ENCODE results near the gene MTIF3. TPM values are rescaled to one million over a fixed set of nuclear protein-coding genes. Genes with fewer than 3 reads are reported as not detected.

MTIF3 gene
- total RNA-seq, 1 donor from 2014 or later, result 50.0 TPM

DNA sequence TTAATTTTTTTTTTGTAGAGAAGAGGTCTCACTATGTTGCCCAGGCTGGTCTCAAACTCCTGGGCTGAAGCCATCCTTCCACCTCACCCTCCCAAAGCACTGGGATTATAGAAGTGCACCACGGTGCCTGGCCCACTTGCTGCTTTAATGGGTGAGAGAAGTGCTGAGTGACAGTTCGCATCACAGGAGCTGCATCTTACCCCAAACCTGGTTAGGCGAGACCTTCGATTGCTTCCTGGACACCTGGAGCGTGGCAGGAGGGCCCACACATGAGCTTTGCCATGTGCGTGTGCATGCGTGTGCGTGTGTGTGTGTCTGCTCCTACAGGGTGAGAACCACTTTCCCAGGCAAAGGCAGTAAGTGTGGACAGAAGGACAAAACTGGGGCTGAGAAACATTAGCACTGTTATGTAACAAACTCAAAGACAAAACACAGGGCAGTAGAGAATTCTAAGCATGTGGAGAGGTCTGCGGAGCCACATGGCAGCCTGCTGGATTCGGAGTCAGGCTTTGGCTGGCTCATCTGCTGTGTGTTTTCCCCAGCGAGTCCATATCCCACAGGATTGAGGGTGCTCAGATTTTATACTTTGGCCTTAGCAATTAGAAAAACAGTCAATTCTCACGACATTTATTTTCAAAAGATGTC, 11.7 kb upstream of the MTIF3 start:
- no peak for DNase-seq (ENCODE audit: low read depth)
- no peak overlapping the region for H3K4me3 ChIP-seq (ENCODE audit: low read depth, low read length)
- TF ChIP-seq, protein P1, sequence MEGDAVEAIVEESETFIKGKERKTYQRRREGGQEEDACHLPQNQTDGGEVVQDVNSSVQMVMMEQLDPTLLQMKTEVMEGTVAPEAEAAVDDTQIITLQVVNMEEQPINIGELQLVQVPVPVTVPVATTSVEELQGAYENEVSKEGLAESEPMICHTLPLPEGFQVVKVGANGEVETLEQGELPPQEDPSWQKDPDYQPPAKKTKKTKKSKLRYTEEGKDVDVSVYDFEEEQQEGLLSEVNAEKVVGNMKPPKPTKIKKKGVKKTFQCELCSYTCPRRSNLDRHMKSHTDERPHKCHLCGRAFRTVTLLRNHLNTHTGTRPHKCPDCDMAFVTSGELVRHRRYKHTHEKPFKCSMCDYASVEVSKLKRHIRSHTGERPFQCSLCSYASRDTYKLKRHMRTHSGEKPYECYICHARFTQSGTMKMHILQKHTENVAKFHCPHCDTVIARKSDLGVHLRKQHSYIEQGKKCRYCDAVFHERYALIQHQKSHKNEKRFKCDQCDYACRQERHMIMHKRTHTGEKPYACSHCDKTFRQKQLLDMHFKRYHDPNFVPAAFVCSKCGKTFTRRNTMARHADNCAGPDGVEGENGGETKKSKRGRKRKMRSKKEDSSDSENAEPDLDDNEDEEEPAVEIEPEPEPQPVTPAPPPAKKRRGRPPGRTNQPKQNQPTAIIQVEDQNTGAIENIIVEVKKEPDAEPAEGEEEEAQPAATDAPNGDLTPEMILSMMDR (conservative IDR thresholded peaks at IDR 0.05; ENCODE audit: low read depth, low read length), result no peak

DNA sequence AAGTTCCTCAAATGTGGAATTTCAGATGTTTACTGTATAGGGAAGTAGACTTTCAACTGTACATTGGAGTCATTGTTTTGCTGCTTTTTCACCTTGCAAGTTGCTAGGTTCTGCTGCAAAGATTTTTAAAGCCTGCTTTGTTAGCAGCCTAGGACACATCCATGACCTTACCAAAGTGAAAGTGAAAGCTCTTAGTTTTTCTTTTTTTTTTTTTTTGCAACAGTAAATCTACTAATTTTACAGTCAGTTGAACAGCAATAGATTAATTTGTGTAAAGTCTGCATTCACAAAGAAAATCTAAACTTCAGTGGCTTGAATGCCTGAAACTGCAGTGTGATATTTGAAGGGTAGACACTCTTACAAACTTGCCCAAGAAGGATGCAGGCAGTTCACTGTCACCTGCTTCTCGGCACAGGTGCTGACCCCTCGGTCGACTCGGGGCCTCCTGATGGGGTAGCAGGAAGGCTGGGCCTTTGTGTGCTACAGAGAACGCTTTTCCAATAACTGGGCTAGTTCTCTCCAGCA, 5.0 kb upstream of the MTIF3 start:
- H3K4me3 ChIP-seq (ENCODE audit: low read depth, low read length), result peak overlapping the region; percentile 41
- no peak for DNase-seq (ENCODE audit: low read depth)
- TF ChIP-seq, protein P1 (conservative IDR thresholded peaks at IDR 0.05; ENCODE audit: low read depth, low read length), result no peak

DNA sequence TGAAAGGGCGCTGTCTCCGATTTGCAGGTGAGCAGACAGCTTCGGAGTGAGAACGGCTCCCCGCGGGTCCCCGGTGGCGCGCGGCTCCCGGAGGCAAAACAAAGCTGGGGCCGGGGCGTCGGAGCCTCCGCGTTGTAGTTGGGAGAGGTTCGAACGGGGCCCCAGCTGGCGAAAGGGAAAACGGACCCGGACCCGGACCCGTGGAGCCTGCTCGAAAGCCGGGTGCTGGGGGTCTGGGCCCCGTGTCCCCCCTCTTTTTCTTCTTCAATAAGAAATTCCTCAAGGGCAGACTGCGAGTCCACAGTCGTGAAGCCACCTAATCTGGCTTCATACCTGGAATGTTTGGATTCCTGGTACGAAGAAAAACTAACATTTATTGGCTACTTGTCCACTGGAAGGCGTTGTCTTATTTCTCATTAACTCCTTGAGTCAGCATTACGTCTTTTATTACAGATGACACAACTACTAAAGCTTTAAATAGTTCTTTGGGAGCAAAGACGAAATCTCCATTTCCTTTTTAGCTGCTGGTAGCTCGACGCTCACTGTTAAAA, 632 bp upstream of the MTIF3 start:
- peak overlapping the region; percentile 81 for H3K4me3 ChIP-seq (ENCODE audit: low read depth, low read length)
- TF ChIP-seq, protein P1 (conservative IDR thresholded peaks at IDR 0.05; ENCODE audit: low read depth, low read length), result no peak
- DNase-seq (ENCODE audit: low read depth), result peak; percentile 82

DNA sequence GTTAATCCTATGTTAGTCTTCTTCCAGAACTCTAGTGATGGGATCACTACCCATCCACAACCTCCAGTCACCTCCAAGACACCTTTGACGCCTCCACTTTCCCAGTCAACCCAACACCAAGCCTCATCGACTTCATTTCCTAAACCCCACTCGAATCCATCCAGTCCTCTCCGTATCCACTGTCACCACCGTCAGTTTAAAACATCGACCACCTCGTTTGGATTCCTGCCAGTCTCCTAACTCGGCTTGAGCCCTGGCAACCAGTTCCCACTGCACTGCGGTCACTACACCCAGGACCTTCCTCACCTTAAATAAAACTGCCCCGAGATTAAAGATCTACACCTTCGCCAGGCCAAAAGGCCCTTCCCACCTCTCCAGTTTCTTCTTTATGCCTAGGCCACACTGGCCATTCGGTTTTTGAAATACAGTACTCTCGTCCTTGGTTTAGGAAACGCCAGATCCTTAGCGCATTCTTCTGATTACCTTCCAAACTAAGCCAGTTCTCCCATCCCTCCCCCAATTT, 1.2 kb downstream of the MTIF3 start:
- no peak for DNase-seq (ENCODE audit: low read depth)
- TF ChIP-seq, protein P1 (conservative IDR thresholded peaks at IDR 0.05; ENCODE audit: low read depth, low read length), result no peak
- H3K4me3 ChIP-seq (ENCODE audit: low read depth, low read length), result peak overlapping the region; percentile 81

DNA sequence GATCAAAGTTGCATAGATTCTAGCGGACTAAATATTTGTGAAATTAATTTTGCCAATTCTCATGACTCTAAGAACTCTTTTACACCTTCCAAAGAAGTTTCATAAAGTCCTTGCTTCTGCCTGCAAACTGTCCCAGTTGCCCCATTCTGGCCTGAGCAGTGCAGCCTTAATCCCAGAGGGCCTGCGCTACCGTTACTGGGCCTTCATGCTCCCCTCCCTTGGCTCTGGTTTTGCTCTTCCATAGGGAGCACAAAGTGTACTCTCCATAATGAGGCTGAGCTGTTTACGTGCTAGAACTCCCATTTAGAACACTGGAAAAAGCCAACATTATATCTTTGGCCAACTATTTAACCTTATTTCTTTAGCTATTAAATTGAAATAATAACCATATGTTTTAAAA, 2.1 kb downstream of the MTIF3 start:
- H3K4me3 ChIP-seq (ENCODE audit: low read depth, low read length), result no peak overlapping the region
- DNase-seq (ENCODE audit: low read depth), result no peak
- TF ChIP-seq, protein P1 (conservative IDR thresholded peaks at IDR 0.05; ENCODE audit: low read depth, low read length), result no peak

DNA sequence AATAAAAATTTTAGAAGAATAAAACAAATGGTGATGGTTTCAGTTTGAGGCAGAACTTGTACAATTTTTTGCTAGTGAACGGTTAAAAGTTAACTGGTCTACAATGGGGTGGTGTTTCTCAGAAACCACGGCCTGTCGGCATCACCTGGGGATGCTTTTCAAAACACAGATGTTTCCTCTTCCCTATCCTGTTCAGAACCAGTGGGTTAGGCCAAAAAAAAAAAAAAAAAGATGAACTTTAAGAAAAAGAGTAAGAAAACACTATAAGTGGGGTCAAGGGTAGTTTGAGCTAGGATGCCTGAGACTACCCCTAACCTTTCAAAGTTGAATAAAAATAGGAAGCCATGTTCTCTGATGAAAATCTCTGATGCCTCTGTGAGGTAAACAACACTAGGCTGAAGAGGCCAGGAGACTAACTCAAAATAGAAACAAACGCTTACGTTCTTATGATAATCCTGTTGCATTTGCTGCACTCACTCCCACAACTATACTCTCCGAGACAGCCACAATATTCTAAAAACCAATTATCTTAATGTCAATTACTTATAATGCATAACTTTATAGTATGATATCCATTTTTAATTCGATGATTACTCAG, 3.3 kb downstream of the MTIF3 start:
- TF ChIP-seq, protein P1 (conservative IDR thresholded peaks at IDR 0.05; ENCODE audit: low read depth, low read length), result no peak

More for the DNA sequence above, 3.3 kb downstream of the MTIF3 start:
- DNase-seq (ENCODE audit: low read depth), result no peak
- H3K4me3 ChIP-seq (ENCODE audit: low read depth, low read length), result no peak overlapping the region
